HepG2 (cell line): ENCODE data around the gene ISCU. TPM values are rescaled to one million over a fixed set of nuclear protein-coding genes. Genes with fewer than 3 reads are reported as not detected.

Source experiments
- ATAC-seq: fragments of 200-7000 bp; cut with Tn5 transposase; 3 replicates; pipeline ENCODE4 v1.9.1; 2020; ENCODE audit warnings: mild to moderate bottlenecking, moderate library complexity
- BruUV-seq: library from RNA; stranded (reverse); fragments of 400-500 nt; replicated peaks from 2 replicates; lab custom pipeline; 2021; lab: Mats Ljungman, UMichigan
- CTCF ChIA-PET: fragments of 300-600 bp; formaldehyde crosslinking; extraction: SDS; loops from one replicate; lab custom pipeline; 2021; ENCODE audit warnings: low total read pairs, inconsistent platforms, low intra/inter-chr PET ratio; lab: Yijun Ruan, JAX
- POLR2A ChIA-PET: fragments of 350-600 bp; sonication (Branson Sonifier 250); formaldehyde crosslinking; loops from one replicate; lab custom pipeline; 2020; ENCODE audit warnings: antibody characterized with exemption, inconsistent platforms; lab: Yijun Ruan, JAX
- DNase-seq: peaks from one replicate; pipeline ENCODE4 v3.0.0-alpha.2; 2015; ENCODE audit warnings: low spot score
- FAIRE-seq: peaks from 3 replicates; lab custom pipeline; 2011; peaks lifted over from hg19 to GRCh38; lab: Jason Lieb, UNC
- H2AFZ ChIP-seq: one replicate; pipeline ENCODE4 v1.6.1; 2011; ENCODE audit warnings: low read length, inconsistent platforms
- H3K27ac ChIP-seq: fragments of 300-600 bp; 3 replicates; pipeline ENCODE4 v1.8.0; 2011; ENCODE audit warnings: mixed run types, mild to moderate bottlenecking, mixed read lengths, low read length, inconsistent platforms; ENCODE audit not compliant: insufficient read depth; ENCODE audit errors: extremely low read length
- H3K27me3 ChIP-seq, 2 experiments: fragments of 200-600 bp in 1 of 2; 2 replicates in 1 of 2; 3 replicates in 1 of 2; pipeline versions ENCODE4 v1.6.0 to v1.8.0; 2011; ENCODE audit warnings: low read length in 2 of 2, mild to moderate bottlenecking in 2 of 2, moderate library complexity in 2 of 2, inconsistent platforms in 1 of 2; ENCODE audit not compliant: insufficient read depth in 2 of 2, control insufficient read depth in 1 of 2
- H3K36me3 ChIP-seq, 2 experiments: fragments of 200-600 bp in 1 of 2; replicated peaks in 1 of 2; 2 replicates in 1 of 2; 3 replicates in 1 of 2; pipeline versions ENCODE4 v1.5.1 to v1.8.0; 2011; ENCODE audit warnings: low read length in 2 of 2, inconsistent platforms in 1 of 2; ENCODE audit not compliant: insufficient read depth in 2 of 2, control insufficient read depth in 1 of 2
- H3K4me1 ChIP-seq: 2 replicates; pipeline ENCODE4 v1.5.1; 2012; ENCODE audit warnings: low read length, inconsistent platforms; ENCODE audit not compliant: insufficient read depth
- H3K4me2 ChIP-seq: 2 replicates; pipeline ENCODE4 v1.6.0; 2011; ENCODE audit warnings: low read depth, low read length, inconsistent platforms
- H3K4me3 ChIP-seq, 3 experiments: fragments of 200-600 bp in 1 of 3; sonication (generic), shearing (Covaris generic) in 1 of 3; replicated peaks in 1 of 3; 2 replicates each; pipeline ENCODE4 v1.5.1; 2011 to 2016; ENCODE audit warnings: low read length in 3 of 3, inconsistent platforms in 2 of 3, low read depth in 2 of 3, mild to moderate bottlenecking in 2 of 3, control low read depth in 1 of 3, mixed read lengths in 1 of 3; ENCODE audit not compliant: insufficient read depth in 1 of 3
- H3K79me2 ChIP-seq: one replicate; pipeline ENCODE4 v1.6.1; 2011; ENCODE audit warnings: low read length, inconsistent platforms; ENCODE audit not compliant: insufficient read depth
- H3K9ac ChIP-seq: 2 replicates; pipeline ENCODE4 v1.6.0; 2011; ENCODE audit warnings: mild to moderate bottlenecking, low read depth, low read length, inconsistent platforms; ENCODE audit not compliant: insufficient read depth
- H3K9me3 ChIP-seq: 2 replicates; pipeline ENCODE4 v1.5.1; 2012; ENCODE audit warnings: mild to moderate bottlenecking, low read length
- H4K20me1 ChIP-seq: 2 replicates; pipeline ENCODE4 v1.6.0; 2011; ENCODE audit warnings: inconsistent platforms, mild to moderate bottlenecking, low read length, moderate library complexity; ENCODE audit not compliant: insufficient read depth
- ELF4 ChIP-seq: sonication (generic); formaldehyde crosslinking; IDR thresholded peaks from 2 replicates; pipeline ENCODE4 v1.5.0; 2020; ENCODE audit warnings: missing genetic modification reagents, mild to moderate bottlenecking, moderate library complexity, borderline replicate concordance
- MAFF ChIP-seq: IDR thresholded peaks from 2 replicates; pipeline ENCODE4 v1.6.1; 2011; ENCODE audit warnings: low read depth, low read length, improper control_type of control experiment
- ZBTB8A ChIP-seq: sonication (generic); formaldehyde crosslinking; IDR thresholded peaks from 2 replicates; pipeline ENCODE4 v1.4.0; 2020; ENCODE audit warnings: mild to moderate bottlenecking, low read depth, missing genetic modification reagents, borderline replicate concordance
- ZNF296 ChIP-seq: sonication (generic); formaldehyde crosslinking; conservative IDR thresholded peaks from 2 replicates; pipeline ENCODE4 v1.5.0; 2020; ENCODE audit warnings: mild to moderate bottlenecking, missing genetic modification reagents
- WGBS: methylation state at CpG from one replicate; pipeline ENCODE4 v1.1.6; 2017; ENCODE audit warnings: low lambda C conversion rate; 5-methylcytosine and 5-hydroxymethylcytosine counted together
- in situ Hi-C: cut with HindIII; loops from 2 replicates; pipeline ENCODE4 v1.10.0; 2017; ENCODE audit warnings: low pct_unique_long_range_greater_than_20kb; ENCODE audit not compliant: extremely low pct_ligation_motif_present
- intact Hi-C: fragments of 100-400 bp; cut with micrococcal nuclease; formaldehyde crosslinking; loops from one replicate; pipeline ENCODE4 v1.10.0; 2022; ENCODE audit not compliant: unreplicated experiment
- polyA plus RNA-seq, 8 experiments: library from polyadenylated mRNA; depleted of rRNA in 3 of 8; stranded (reverse) in 7 of 8; unstranded in 1 of 8; fragments of >200 nt; fragmentation: Illumina TruSeq in 4 of 8; extraction: Trizol in 4 of 8; gene quantifications; 2 replicates each; pipeline versions ENCODE4 v1.2.1 to v1.2.3, GENCODE V29; 2011 to 2016; ENCODE audit warnings: low read depth in 4 of 8, missing spikeins in 1 of 8, mixed read lengths in 1 of 8; ENCODE audit not compliant: insufficient read depth in 1 of 8
- total RNA-seq, 5 experiments: library from RNA; depleted of rRNA; stranded (reverse); fragments of >200 nt; fragmentation: Illumina TruSeq; extraction: Trizol; gene quantifications; 2 replicates each; pipeline ENCODE4 v1.2.3, GENCODE V29; 2016; ENCODE audit warnings: low read depth in 1 of 5
- TF ChIP-seq, protein P1 (sequence below): sonication (generic); formaldehyde crosslinking; IDR thresholded peaks from 2 replicates; pipeline ENCODE4 v1.4.0; 2020; ENCODE audit warnings: missing genetic modification reagents
- TF ChIP-seq, protein P2 (sequence below): sonication (generic); formaldehyde crosslinking; conservative IDR thresholded peaks from 2 replicates; pipeline ENCODE4 v1.8.1; 2023; ENCODE audit warnings: missing genetic modification reagents

The ISCU gene
- total and polyA plus RNA-seq, 2 of the 13 experiments (the other 11 are each of a cell fraction or from before 2014, with no cell fraction given): 94.4 to 107 TPM

DNA sequence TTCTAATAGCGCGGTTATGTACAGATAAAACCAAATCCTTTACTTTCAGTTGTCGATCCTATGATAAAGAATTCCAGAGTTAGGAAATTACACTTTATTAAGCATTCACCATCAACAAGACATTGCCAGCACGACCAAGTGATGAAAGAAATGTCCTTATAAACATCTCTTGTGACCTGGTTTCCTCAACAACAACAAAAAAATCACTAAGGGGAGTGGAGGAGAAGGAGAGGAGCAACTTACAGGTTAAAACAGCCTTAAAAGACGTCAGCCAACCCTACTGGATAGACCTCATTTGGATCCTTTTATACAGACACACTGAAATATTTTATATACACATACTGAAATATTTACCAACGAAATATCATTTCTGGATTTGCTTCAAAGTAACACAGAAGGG, 24.2 kb upstream of the ISCU start:
- no peak for ATAC-seq
- H3K4me3 ChIP-seq: no peak overlapping the region
- peaks cover 5% of the 10 kb centered on the region; the same call in 1 of the 2 replicates for H4K20me1 ChIP-seq
- ChIA-PET CTCF (no interaction called here), POLR2A (no interaction called here)
- in situ Hi-C loops (no loop called here), intact Hi-C loops (loop anchor here (10.0 kb wide), 1 partner anchor 783 kb away; no protein-coding TSS in a partner anchor)
- 83% methylated on average over 6 of the region's 6 CpGs for WGBS
- H3K27ac ChIP-seq: no peak overlapping the region
- no TSS peak for BruUV-seq
- H2AFZ ChIP-seq: no peak overlapping the region
- TF ChIP-seq ZBTB8A (no peak), ELF4 (CRISPR knock-in tag) (no peak), MAFF (no peak), ZNF296 (CRISPR knock-in tag) (no peak)
- TF ChIP-seq, protein P1, sequence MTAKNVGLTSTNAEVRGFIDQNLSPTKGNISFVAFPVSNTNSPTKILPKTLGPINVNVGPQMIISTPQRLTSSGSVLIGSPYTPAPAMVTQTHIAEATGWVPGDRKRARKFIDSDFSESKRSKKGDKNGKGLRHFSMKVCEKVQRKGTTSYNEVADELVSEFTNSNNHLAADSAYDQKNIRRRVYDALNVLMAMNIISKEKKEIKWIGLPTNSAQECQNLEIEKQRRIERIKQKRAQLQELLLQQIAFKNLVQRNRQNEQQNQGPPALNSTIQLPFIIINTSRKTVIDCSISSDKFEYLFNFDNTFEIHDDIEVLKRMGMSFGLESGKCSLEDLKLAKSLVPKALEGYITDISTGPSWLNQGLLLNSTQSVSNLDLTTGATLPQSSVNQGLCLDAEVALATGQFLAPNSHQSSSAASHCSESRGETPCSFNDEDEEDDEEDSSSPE (CRISPR knock-in tag): no peak
- TF ChIP-seq, protein P2, sequence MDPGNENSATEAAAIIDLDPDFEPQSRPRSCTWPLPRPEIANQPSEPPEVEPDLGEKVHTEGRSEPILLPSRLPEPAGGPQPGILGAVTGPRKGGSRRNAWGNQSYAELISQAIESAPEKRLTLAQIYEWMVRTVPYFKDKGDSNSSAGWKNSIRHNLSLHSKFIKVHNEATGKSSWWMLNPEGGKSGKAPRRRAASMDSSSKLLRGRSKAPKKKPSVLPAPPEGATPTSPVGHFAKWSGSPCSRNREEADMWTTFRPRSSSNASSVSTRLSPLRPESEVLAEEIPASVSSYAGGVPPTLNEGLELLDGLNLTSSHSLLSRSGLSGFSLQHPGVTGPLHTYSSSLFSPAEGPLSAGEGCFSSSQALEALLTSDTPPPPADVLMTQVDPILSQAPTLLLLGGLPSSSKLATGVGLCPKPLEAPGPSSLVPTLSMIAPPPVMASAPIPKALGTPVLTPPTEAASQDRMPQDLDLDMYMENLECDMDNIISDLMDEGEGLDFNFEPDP (CRISPR knock-in tag): no peak
- no peaks in the 10 kb centered on the region for H3K4me1 ChIP-seq
- no peaks in the 10 kb centered on the region for H3K9me3 ChIP-seq
- no peak overlapping the region for H3K4me2 ChIP-seq
- H3K27me3 ChIP-seq: no peaks in the 10 kb centered on the region
- H3K79me2 ChIP-seq: peaks cover 26% of the 10 kb centered on the region
- FAIRE-seq: no peak
- no peak for DNase-seq
- peaks cover 23 to 77% of the 10 kb centered on the region in 2 experiments for H3K36me3 ChIP-seq
- no peak overlapping the region for H3K9ac ChIP-seq
